WTC11 (cell line): ENCODE measurements around the gene MIDN. TPM values are rescaled to one million over a fixed set of nuclear protein-coding genes. Genes with fewer than 3 reads are reported as not detected.

Source experiments
- ATAC-seq: fragments of 200-7000 bp; cut with Tn5 transposase; 2 replicates; pipeline ENCODE4 v1.10.0; 2021; ENCODE audit warnings: mild to moderate bottlenecking, moderate library complexity
- CTCF ChIA-PET: fragments of 300-600 bp; sonication (Branson Sonifier 250); formaldehyde crosslinking; loops from one replicate; lab custom pipeline; 2021; ENCODE audit warnings: antibody characterized with exemption; lab: Charles Lee
- POLR2A ChIA-PET: fragments of 350-600 bp; sonication (Branson Sonifier 250); formaldehyde crosslinking; loops from one replicate; lab custom pipeline; 2021; ENCODE audit warnings: antibody characterized with exemption; lab: Charles Lee
- DNase-seq: peaks from one replicate; pipeline ENCODE4 v3.0.0; 2021; ENCODE audit warnings: low spot score
- H3K27ac Mint-ChIP-seq: 2 replicates; pipeline ENCODE4 v1.8.0; 2021; ENCODE audit warnings: mixed read lengths
- H3K27me3 Mint-ChIP-seq: 2 replicates; pipeline ENCODE4 v1.8.0; 2021; ENCODE audit warnings: low read depth, mild to moderate bottlenecking, moderate library complexity, mixed read lengths
- H3K36me3 Mint-ChIP-seq: 2 replicates; pipeline ENCODE4 v1.8.0; 2021; ENCODE audit warnings: mixed read lengths
- H3K4me1 Mint-ChIP-seq: 2 replicates; pipeline ENCODE4 v1.8.0; 2022; ENCODE audit warnings: mixed read lengths
- H3K4me3 Mint-ChIP-seq: 2 replicates; pipeline ENCODE4 v1.8.0; 2021; ENCODE audit warnings: mild to moderate bottlenecking, moderate library complexity, mixed read lengths
- H3K9me3 Mint-ChIP-seq: 2 replicates; pipeline ENCODE4 v1.8.0; 2021; ENCODE audit warnings: mixed read lengths
- ATF1 ChIP-seq: sonication (generic); formaldehyde crosslinking; IDR thresholded peaks from 2 replicates; pipeline ENCODE4 v1.8.1; 2023; ENCODE audit warnings: mild to moderate bottlenecking, moderate library complexity, missing genetic modification reagents
- CTCF ChIP-seq: fragments of 200-600 bp; IDR thresholded peaks from 2 replicates; pipeline ENCODE4 v1.8.0; 2022; ENCODE audit warnings: antibody characterized with exemption
- ERG ChIP-seq: fragments of 250-450 bp; sonication (Bioruptor Pico); IDR thresholded peaks from 2 replicates; pipeline ENCODE4 v1.8.0; 2021; ENCODE audit warnings: mild to moderate bottlenecking
- FOXP1 ChIP-seq: sonication (generic); formaldehyde crosslinking; IDR thresholded peaks from 2 replicates; pipeline ENCODE4 v1.8.0; 2022; ENCODE audit warnings: missing genetic modification reagents, mild to moderate bottlenecking, moderate library complexity, borderline replicate concordance
- GTF2I ChIP-seq: fragments of 250-450 bp; sonication (Bioruptor Pico); conservative IDR thresholded peaks from 2 replicates; pipeline ENCODE4 v1.4.0; 2021; ENCODE audit warnings: mild to moderate bottlenecking
- IRF1 ChIP-seq: sonication (generic); formaldehyde crosslinking; IDR thresholded peaks from 2 replicates; pipeline ENCODE4 v1.8.0; 2023; ENCODE audit warnings: missing genetic modification reagents
- JAZF1 ChIP-seq: fragments of 250-450 bp; sonication (Bioruptor Pico); IDR thresholded peaks from 2 replicates; pipeline ENCODE4 v1.9.0; 2021; ENCODE audit warnings: moderate library complexity, mild to moderate bottlenecking, inconsistent platforms
- JUN ChIP-seq: sonication (generic); formaldehyde crosslinking; IDR thresholded peaks from 2 replicates; pipeline ENCODE4 v1.8.0; 2023; ENCODE audit warnings: mild to moderate bottlenecking, missing genetic modification reagents
- MAX ChIP-seq: sonication (generic); formaldehyde crosslinking; IDR thresholded peaks from 2 replicates; pipeline ENCODE4 v1.8.0; 2022; ENCODE audit warnings: mild to moderate bottlenecking, missing genetic modification reagents
- MYBL2 ChIP-seq: sonication (generic); formaldehyde crosslinking; IDR thresholded peaks from 2 replicates; pipeline ENCODE4 v1.8.1; 2023; ENCODE audit warnings: mild to moderate bottlenecking, moderate library complexity, missing genetic modification reagents
- PRDM15 ChIP-seq: sonication (generic); formaldehyde crosslinking; IDR thresholded peaks from 2 replicates; pipeline ENCODE4 v1.8.0; 2022; ENCODE audit warnings: missing genetic modification reagents
- PREB ChIP-seq: sonication (generic); formaldehyde crosslinking; IDR thresholded peaks from 2 replicates; pipeline ENCODE4 v1.8.1; 2022; ENCODE audit warnings: mild to moderate bottlenecking, missing genetic modification reagents, moderate library complexity, borderline replicate concordance
- RELA ChIP-seq: sonication (generic); formaldehyde crosslinking; IDR thresholded peaks from 2 replicates; pipeline ENCODE4 v1.8.1; 2022; ENCODE audit warnings: missing genetic modification reagents, mild to moderate bottlenecking, borderline replicate concordance
- ZNF532 ChIP-seq: fragments of 250-450 bp; sonication (Bioruptor Pico); IDR thresholded peaks from 2 replicates; pipeline ENCODE4 v1.9.0; 2021; ENCODE audit warnings: mild to moderate bottlenecking, borderline replicate concordance
- total RNA-seq: library from RNA; stranded (reverse); gene quantifications from 3 replicates; pipeline ENCODE4 v1.2.3, GENCODE V29; 2021
- TF ChIP-seq, protein P1 (sequence below): sonication (generic); formaldehyde crosslinking; IDR thresholded peaks from 2 replicates; pipeline ENCODE4 v1.8.0; 2023; ENCODE audit warnings: missing genetic modification reagents, mild to moderate bottlenecking, borderline replicate concordance

MIDN gene
- total RNA-seq, 1 experiment from 2014 or later: 189 TPM

DNA sequence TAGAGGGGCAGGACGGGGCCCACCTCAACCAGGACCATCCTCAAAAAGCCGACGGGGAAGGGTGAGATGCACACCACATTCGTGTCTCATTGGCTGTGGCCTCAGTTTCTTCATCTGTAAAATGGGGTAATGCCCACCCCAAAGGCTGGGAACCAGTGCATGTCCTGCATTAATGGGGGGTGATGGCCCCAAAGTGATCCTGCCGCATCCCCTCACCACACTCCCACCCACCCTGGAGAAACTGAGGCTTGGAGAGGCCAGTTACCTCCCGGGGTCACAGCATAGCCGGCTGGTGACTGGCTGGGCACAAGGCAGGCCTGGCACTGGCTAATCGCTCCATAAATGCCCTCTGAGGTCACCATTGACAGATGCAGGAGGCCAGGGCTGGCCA, 640 bp upstream of the MIDN start:
- Mint-ChIP-seq H3K4me3 (no peak overlapping the region), H3K9me3 (no peaks in the 10 kb centered on the region), H3K36me3 (peaks cover 5% of the 10 kb centered on the region; the same call in 1 of the 2 replicates), H3K4me1 (peaks cover 9% of the 10 kb centered on the region), H3K27me3 (no peaks in the 10 kb centered on the region), H3K27ac (no peak overlapping the region)
- POLR2A ChIA-PET: no interaction called here
- CTCF ChIA-PET: interaction anchor here (1.5 to 9.7 kb wide), 2 partner anchors 14 to 21 kb away, joined by 3 to 648 read pairs; partner anchors contain the start of gene CIRBP
- 0 out of 2 replicates have a peak, but pooled peaks have one; percentile 18 for TF ChIP-seq MAX (CRISPR knock-in tag)
- TF ChIP-seq ATF1 (CRISPR knock-in tag): no peak
- TF ChIP-seq, protein P1, sequence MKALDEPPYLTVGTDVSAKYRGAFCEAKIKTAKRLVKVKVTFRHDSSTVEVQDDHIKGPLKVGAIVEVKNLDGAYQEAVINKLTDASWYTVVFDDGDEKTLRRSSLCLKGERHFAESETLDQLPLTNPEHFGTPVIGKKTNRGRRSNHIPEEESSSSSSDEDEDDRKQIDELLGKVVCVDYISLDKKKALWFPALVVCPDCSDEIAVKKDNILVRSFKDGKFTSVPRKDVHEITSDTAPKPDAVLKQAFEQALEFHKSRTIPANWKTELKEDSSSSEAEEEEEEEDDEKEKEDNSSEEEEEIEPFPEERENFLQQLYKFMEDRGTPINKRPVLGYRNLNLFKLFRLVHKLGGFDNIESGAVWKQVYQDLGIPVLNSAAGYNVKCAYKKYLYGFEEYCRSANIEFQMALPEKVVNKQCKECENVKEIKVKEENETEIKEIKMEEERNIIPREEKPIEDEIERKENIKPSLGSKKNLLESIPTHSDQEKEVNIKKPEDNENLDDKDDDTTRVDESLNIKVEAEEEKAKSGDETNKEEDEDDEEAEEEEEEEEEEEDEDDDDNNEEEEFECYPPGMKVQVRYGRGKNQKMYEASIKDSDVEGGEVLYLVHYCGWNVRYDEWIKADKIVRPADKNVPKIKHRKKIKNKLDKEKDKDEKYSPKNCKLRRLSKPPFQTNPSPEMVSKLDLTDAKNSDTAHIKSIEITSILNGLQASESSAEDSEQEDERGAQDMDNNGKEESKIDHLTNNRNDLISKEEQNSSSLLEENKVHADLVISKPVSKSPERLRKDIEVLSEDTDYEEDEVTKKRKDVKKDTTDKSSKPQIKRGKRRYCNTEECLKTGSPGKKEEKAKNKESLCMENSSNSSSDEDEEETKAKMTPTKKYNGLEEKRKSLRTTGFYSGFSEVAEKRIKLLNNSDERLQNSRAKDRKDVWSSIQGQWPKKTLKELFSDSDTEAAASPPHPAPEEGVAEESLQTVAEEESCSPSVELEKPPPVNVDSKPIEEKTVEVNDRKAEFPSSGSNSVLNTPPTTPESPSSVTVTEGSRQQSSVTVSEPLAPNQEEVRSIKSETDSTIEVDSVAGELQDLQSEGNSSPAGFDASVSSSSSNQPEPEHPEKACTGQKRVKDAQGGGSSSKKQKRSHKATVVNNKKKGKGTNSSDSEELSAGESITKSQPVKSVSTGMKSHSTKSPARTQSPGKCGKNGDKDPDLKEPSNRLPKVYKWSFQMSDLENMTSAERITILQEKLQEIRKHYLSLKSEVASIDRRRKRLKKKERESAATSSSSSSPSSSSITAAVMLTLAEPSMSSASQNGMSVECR (CRISPR knock-in tag): no peak; the same call in 1 of the 2 replicates
- TF ChIP-seq CTCF: no peak
- no peak for TF ChIP-seq MYBL2 (CRISPR knock-in tag)
- no peak for TF ChIP-seq RELA (CRISPR knock-in tag)
- no peak for DNase-seq
- no peak for ATAC-seq

DNA sequence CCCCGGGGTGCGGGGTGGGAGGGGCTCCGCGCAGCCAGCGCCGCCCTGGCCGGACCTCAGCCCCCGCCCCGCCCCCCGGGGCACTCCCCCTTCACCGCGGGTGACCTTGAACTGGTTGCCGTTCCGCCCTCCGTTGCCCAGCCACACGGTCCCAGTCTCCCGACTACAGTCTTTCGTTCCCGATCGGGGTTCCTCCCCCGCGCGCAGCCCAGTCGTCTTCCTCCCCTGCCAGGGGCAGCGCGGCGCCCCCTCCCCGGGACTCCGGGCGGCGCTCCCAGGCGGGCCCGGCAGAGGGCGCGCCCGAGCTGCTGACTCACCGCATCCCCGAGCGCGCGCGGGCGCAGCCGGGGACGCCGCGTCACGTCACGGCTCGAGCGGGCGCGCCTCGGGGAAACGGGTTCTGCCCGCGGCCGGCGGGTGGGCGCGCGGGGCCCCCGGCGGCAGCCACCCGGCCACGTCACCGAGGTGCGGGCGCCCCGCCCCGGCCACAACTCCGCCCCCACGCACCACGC, 459 bp downstream of the MIDN start:
- peak overlapping the region; percentile 74; the same call in 1 of the 2 replicates for H3K27ac Mint-ChIP-seq
- ChIA-PET CTCF (interaction anchor here (0.6 to 1.5 kb wide), 3 partner anchors 13 to 20 kb away, joined by 3 to 4 read pairs (median 3); no protein-coding TSS in a partner anchor), POLR2A (no interaction called here)
- peaks cover 9% of the 10 kb centered on the region for H3K4me1 Mint-ChIP-seq
- H3K9me3 Mint-ChIP-seq: no peaks in the 10 kb centered on the region
- DNase-seq (peak; percentile 88), ATAC-seq (peak; percentile 15)
- H3K4me3 Mint-ChIP-seq: peak overlapping the region; percentile 72
- H3K27me3 Mint-ChIP-seq: no peaks in the 10 kb centered on the region
- H3K36me3 Mint-ChIP-seq: peaks cover 8% of the 10 kb centered on the region
- TF ChIP-seq GTF2I (CRISPR knock-in tag) (no peak), PREB (CRISPR knock-in tag) (no peak), IRF1 (CRISPR knock-in tag) (no peak), ZNF532 (CRISPR knock-in tag) (no peak), JUN (CRISPR knock-in tag) (no peak), JAZF1 (CRISPR knock-in tag) (no peak), PRDM15 (CRISPR knock-in tag) (no peak), FOXP1 (no peak), ERG (CRISPR knock-in tag) (no peak)
